Measurements from ENCODE around the gene APRT.

GRCh38 chr16:88844419-88845036 lies 32.8 kb upstream of the APRT start:
- no peak for TF ChIP-seq CTCF (IDR thresholded peaks at IDR 0.05)
- no peak for TF ChIP-seq POLR2A (IDR thresholded peaks at IDR 0.05)
- TF ChIP-seq EP300 (IDR thresholded peaks at IDR 0.05): no peak
